Tibial nerve (tissue), 4 donors: ENCODE measurements around the gene GJA4.

ENCODE experiments used
- EP300 ChIP-seq, 2 donors: sonication (generic); formaldehyde crosslinking; IDR thresholded peaks; one replicate each; pipeline ENCODE4 v1.6.1; 2017; ENCODE audit warnings: antibody characterized with exemption in 2 of 2, mild to moderate bottlenecking in 1 of 2
- POLR2A ChIP-seq, 2 donors: fragments of 450-650 bp; IDR thresholded peaks; one replicate each; pipeline ENCODE4 v1.6.1; 2017; ENCODE audit warnings: antibody characterized with exemption in 2 of 2, mild to moderate bottlenecking in 2 of 2, moderate library complexity in 2 of 2
- TF ChIP-seq, protein P1 (sequence below), 5 experiments: fragments of 200-600 bp in 3 of 5; fragments of 450-650 bp in 2 of 5; sonication (generic) in 3 of 5; IDR thresholded peaks; one replicate each; pipeline ENCODE4 v1.5.1; 2016 to 2019; ENCODE audit warnings: antibody characterized with exemption in 5 of 5, mild to moderate bottlenecking in 3 of 5, moderate library complexity in 2 of 5

- TF ChIP-seq EP300 (IDR thresholded peaks at IDR 0.05) (no peak), POLR2A (IDR thresholded peaks at IDR 0.05) (no peak)
- TF ChIP-seq, protein P1, sequence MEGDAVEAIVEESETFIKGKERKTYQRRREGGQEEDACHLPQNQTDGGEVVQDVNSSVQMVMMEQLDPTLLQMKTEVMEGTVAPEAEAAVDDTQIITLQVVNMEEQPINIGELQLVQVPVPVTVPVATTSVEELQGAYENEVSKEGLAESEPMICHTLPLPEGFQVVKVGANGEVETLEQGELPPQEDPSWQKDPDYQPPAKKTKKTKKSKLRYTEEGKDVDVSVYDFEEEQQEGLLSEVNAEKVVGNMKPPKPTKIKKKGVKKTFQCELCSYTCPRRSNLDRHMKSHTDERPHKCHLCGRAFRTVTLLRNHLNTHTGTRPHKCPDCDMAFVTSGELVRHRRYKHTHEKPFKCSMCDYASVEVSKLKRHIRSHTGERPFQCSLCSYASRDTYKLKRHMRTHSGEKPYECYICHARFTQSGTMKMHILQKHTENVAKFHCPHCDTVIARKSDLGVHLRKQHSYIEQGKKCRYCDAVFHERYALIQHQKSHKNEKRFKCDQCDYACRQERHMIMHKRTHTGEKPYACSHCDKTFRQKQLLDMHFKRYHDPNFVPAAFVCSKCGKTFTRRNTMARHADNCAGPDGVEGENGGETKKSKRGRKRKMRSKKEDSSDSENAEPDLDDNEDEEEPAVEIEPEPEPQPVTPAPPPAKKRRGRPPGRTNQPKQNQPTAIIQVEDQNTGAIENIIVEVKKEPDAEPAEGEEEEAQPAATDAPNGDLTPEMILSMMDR (IDR thresholded peaks at IDR 0.05) = no peak
Measured at GRCh38 chr1:34758751-34759150, 34.0 kb upstream of the GJA4 start.
